ENCODE results near the gene PRICKLE4.
"Not testable (repeated sequence)": the region's sequence is repeated elsewhere in the genome, so short reads cannot be mapped to it uniquely, and the experiment has no call there.

The PRICKLE4 gene

GRCh38 chr6:41746107-41746506 lies 34.5 kb upstream of the PRICKLE4 start:
- no peak for DNase-seq

GRCh38 chr6:41747256-41748101 lies 33.1 kb upstream of the PRICKLE4 start, which contains the start of gene PGC:
PGC (minus strand) TSS chr6:41747397; CDS start chr6:41747334, 63 bp downstream.
- DNase-seq, result no peak

- DNase-seq, result no peak
Observed at GRCh38 chr6:41748102-41748477, 32.5 kb upstream of the PRICKLE4 start.

GRCh38 chr6:41748542-41748941 lies 32.0 kb upstream of the PRICKLE4 start:
- no peak for DNase-seq

GRCh38 chr6:41750374-41750773 lies 30.2 kb upstream of the PRICKLE4 start:
- DNase-seq, result no peak

GRCh38 chr6:41755895-41756294 lies 24.7 kb upstream of the PRICKLE4 start:
- no peak for DNase-seq

- DNase-seq, result no peak
Observed at GRCh38 chr6:41756354-41756753, 24.2 kb upstream of the PRICKLE4 start.

GRCh38 chr6:41757271-41757670 lies 23.3 kb upstream of the PRICKLE4 start:
- no peak for DNase-seq

GRCh38 chr6:41757931-41758640 lies 22.5 kb upstream of the PRICKLE4 start:
- no peak for DNase-seq

- DNase-seq, result no peak
Observed at GRCh38 chr6:41758641-41759035, 21.9 kb upstream of the PRICKLE4 start.

GRCh38 chr6:41759106-41759904 lies 21.3 kb upstream of the PRICKLE4 start:
- DNase-seq, result no peak

- DNase-seq, result no peak
Observed at GRCh38 chr6:41759905-41760579, 20.5 kb upstream of the PRICKLE4 start.

GRCh38 chr6:41763470-41763869 lies 17.1 kb upstream of the PRICKLE4 start:
- no peak for DNase-seq

GRCh38 chr6:41766043-41766664 lies 14.4 kb upstream of the PRICKLE4 start:
- not testable (repeated sequence) for DNase-seq

GRCh38 chr6:41767112-41767833 lies 13.3 kb upstream of the PRICKLE4 start:
- peak; percentile 95 for DNase-seq

- DNase-seq, result no peak
Observed at GRCh38 chr6:41768545-41769308, 11.9 kb upstream of the PRICKLE4 start.

- DNase-seq, result no peak
Observed at GRCh38 chr6:41769376-41769775, 11.2 kb upstream of the PRICKLE4 start.

- no peak for DNase-seq
Observed at GRCh38 chr6:41770381-41771057, 10.1 kb upstream of the PRICKLE4 start.

- DNase-seq, result no peak
Observed at GRCh38 chr6:41771058-41771983, 9.3 kb upstream of the PRICKLE4 start.

Measured in OCI-M1 (cell line).